HEK293T (cell line): ENCODE measurements around the gene NHS.

Experiments
- CTCF ChIA-PET: fragments of 350-600 bp; formaldehyde crosslinking; extraction: SDS; loops from one replicate; lab custom pipeline; 2021; ENCODE audit warnings: antibody characterized with exemption, inconsistent platforms; lab: Yijun Ruan, JAX
- POLR2A ChIA-PET: fragments of 350-600 bp; formaldehyde crosslinking; extraction: SDS; loops from one replicate; lab custom pipeline; 2020; ENCODE audit warnings: antibody characterized with exemption, inconsistent platforms; lab: Yijun Ruan, JAX
- DNase-seq: peaks from one replicate; pipeline ENCODE4 v3.0.0; 2012; ENCODE audit warnings: mixed read lengths; ENCODE audit errors: extremely low spot score
- ARNT ChIP-seq: fragments of 450-650 bp; IDR thresholded peaks from 2 replicates; pipeline ENCODE4 v1.6.1; 2017; ENCODE audit warnings: mild to moderate bottlenecking
- BHLHE40 ChIP-seq: fragments of 450-650 bp; IDR thresholded peaks from 2 replicates; pipeline ENCODE4 v1.6.1; 2016; ENCODE audit warnings: mild to moderate bottlenecking, moderate library complexity, borderline replicate concordance
- CTBP1 ChIP-seq: fragments of 450-650 bp; IDR thresholded peaks from 2 replicates; pipeline ENCODE4 v1.6.1; 2016; ENCODE audit warnings: borderline replicate concordance
- ELF4 ChIP-seq: fragments of 450-650 bp; IDR thresholded peaks from 2 replicates; pipeline ENCODE4 v1.6.1; 2017; ENCODE audit warnings: antibody characterized with exemption
- FOXA1 ChIP-seq: fragments of 450-650 bp; IDR thresholded peaks from 2 replicates; pipeline ENCODE4 v1.6.1; 2016; ENCODE audit warnings: mild to moderate bottlenecking
- FOXK2 ChIP-seq: fragments of 450-650 bp; IDR thresholded peaks from 2 replicates; pipeline ENCODE4 v1.6.1; 2016; ENCODE audit warnings: mild to moderate bottlenecking
- FOXM1 ChIP-seq: fragments of 450-650 bp; IDR thresholded peaks from 2 replicates; pipeline ENCODE4 v1.6.1; 2017; ENCODE audit warnings: mild to moderate bottlenecking, borderline replicate concordance
- HDGF ChIP-seq: fragments of 450-650 bp; IDR thresholded peaks from 2 replicates; pipeline ENCODE4 v1.6.1; 2017; ENCODE audit warnings: antibody characterized with exemption, borderline replicate concordance
- L3MBTL2 ChIP-seq: fragments of 450-650 bp; conservative IDR thresholded peaks from 2 replicates; pipeline ENCODE4 v1.6.1; 2016; ENCODE audit warnings: mild to moderate bottlenecking
- LEF1 ChIP-seq: fragments of 450-650 bp; IDR thresholded peaks from 2 replicates; pipeline ENCODE4 v1.6.1; 2017; ENCODE audit warnings: mild to moderate bottlenecking, borderline replicate concordance
- NFRKB ChIP-seq: fragments of 450-650 bp; IDR thresholded peaks from 2 replicates; pipeline ENCODE4 v1.6.1; 2016; ENCODE audit warnings: mild to moderate bottlenecking, moderate library complexity
- SP1 ChIP-seq: fragments of 450-650 bp; IDR thresholded peaks from 2 replicates; pipeline ENCODE4 v1.6.1; 2017
- SUZ12 ChIP-seq: fragments of 450-650 bp; IDR thresholded peaks from 2 replicates; pipeline ENCODE4 v1.6.1; 2016; ENCODE audit warnings: mild to moderate bottlenecking
- TARDBP ChIP-seq: fragments of 450-650 bp; IDR thresholded peaks from 2 replicates; pipeline ENCODE4 v1.6.1; 2016
- ZNF384 ChIP-seq: fragments of 450-650 bp; IDR thresholded peaks from 2 replicates; pipeline ENCODE4 v1.6.1; 2016
- TF ChIP-seq, protein P1 (sequence below): fragments of 450-650 bp; IDR thresholded peaks from 2 replicates; pipeline ENCODE4 v1.6.1; 2016

The NHS gene

DNA sequence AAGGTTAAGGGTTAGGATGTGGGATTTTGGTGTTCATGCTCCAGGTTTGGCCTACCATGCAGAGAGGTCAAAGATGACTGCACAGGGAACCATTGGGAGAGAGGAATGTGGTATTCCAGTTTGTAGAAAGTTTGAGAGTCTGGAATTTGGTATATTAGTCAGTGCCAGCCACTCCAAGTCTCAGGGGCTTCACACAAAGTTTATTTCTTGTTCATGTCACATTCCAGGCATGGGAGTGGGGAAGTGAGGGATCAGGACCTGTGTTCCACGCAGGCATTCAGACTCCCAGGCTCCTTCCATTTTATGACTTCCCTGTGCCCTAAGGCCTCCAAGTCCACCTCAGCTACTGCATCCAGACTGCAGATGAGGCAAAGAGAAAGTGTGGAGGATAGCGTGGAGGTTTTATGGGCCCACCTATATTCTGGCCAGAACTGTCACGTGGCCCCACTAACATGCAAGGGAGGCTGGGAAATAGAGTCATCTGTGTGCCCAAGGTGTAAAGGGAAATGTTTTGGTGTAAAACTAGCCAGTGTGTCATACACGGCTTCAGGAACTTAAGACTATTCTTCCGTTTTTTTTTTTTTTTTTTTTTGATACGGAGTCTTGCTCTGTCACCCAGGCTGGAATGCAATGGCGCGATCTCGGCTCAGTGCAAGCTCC, 221.7 kb downstream of the NHS start:
- TF ChIP-seq, protein P1, sequence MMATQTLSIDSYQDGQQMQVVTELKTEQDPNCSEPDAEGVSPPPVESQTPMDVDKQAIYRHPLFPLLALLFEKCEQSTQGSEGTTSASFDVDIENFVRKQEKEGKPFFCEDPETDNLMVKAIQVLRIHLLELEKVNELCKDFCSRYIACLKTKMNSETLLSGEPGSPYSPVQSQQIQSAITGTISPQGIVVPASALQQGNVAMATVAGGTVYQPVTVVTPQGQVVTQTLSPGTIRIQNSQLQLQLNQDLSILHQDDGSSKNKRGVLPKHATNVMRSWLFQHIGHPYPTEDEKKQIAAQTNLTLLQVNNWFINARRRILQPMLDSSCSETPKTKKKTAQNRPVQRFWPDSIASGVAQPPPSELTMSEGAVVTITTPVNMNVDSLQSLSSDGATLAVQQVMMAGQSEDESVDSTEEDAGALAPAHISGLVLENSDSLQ = no peak
- TF ChIP-seq L3MBTL2 (no peak), SP1 (no peak), LEF1 (no peak)
- CTCF ChIA-PET = interaction anchor here (0.6 kb wide), 1 partner anchor 348 kb away, joined by 3 read pairs; no protein-coding TSS in a partner anchor

DNA sequence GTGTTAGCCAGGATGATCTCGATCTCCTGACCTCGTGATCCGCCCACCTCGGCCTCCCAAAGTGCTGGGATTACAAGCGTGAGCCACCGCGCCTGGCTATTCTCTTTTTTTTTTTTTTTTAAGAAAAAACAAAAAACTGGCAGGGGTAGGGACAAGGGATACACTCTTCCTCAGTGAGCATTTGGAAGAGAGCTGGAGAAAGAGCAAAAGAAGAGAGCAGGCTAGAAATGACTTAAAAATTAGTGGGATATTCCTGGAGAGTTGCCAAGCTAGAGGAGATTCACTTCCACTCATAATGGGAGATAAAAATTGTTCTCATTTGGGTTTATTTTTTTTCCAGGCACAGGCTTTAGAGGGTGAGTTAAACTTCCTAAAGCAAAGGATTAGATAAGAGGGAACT, 222.3 kb downstream of the NHS start:
- DNase-seq = no peak
- POLR2A ChIA-PET = no interaction called here
- no peak for TF ChIP-seq ARNT
- TF ChIP-seq FOXM1 = no peak
- TF ChIP-seq FOXK2 = no peak
- TF ChIP-seq, protein P1 = no peak
- TF ChIP-seq NFRKB = no peak
- no peak for TF ChIP-seq SP1
- no peak for TF ChIP-seq LEF1
- no peak for TF ChIP-seq ELF4
- no peak for TF ChIP-seq ZNF384
- no peak for TF ChIP-seq BHLHE40
- TF ChIP-seq SUZ12 = no peak
- TF ChIP-seq CTBP1 = no peak
- TF ChIP-seq HDGF = no peak
- no peak for TF ChIP-seq FOXA1
- TF ChIP-seq L3MBTL2 = no peak
- no peak for TF ChIP-seq TARDBP
- CTCF ChIA-PET = no interaction called here

More for the DNA sequence above, 221.7 kb downstream of the NHS start:
- POLR2A ChIA-PET = no interaction called here
- no peak for DNase-seq

DNA sequence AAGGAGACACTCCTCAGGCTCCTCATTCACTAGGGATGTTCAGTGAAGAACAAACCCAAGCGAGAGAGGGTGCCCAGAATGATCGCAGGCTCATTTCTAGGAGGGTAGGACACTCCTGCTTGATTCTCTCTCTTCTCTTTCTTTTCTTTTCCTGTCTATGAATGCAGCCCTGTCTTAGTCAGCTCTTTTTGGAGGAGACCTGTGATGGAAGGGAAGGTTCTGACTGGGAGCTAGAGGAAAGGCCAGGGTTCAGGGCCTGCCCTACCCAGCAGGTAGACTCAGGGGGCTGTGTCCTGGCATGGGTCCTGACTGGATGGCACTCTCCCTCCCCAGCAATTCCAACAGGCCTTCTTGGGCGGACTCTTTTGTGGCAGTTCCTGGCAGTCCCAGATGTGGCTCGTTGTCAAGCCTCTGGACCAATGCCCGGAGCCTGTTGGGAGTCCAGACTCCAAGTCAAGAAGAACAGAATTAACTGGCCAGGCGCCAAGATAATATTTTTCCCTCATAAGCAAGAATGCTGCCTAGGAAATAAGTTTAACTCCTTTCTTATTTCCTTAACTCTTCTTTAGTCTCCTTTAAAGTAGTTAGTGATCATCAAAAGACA, 222.9 kb downstream of the NHS start:
- POLR2A ChIA-PET = no interaction called here
- no peak for DNase-seq
- TF ChIP-seq SUZ12 (no peak), NFRKB (no peak), BHLHE40 (no peak), SP1 (no peak), L3MBTL2 (no peak), FOXM1 (no peak), FOXK2 (no peak), ARNT (no peak), TARDBP (no peak), FOXA1 (no peak), CTBP1 (no peak), LEF1 (no peak)
- CTCF ChIA-PET = no interaction called here

DNA sequence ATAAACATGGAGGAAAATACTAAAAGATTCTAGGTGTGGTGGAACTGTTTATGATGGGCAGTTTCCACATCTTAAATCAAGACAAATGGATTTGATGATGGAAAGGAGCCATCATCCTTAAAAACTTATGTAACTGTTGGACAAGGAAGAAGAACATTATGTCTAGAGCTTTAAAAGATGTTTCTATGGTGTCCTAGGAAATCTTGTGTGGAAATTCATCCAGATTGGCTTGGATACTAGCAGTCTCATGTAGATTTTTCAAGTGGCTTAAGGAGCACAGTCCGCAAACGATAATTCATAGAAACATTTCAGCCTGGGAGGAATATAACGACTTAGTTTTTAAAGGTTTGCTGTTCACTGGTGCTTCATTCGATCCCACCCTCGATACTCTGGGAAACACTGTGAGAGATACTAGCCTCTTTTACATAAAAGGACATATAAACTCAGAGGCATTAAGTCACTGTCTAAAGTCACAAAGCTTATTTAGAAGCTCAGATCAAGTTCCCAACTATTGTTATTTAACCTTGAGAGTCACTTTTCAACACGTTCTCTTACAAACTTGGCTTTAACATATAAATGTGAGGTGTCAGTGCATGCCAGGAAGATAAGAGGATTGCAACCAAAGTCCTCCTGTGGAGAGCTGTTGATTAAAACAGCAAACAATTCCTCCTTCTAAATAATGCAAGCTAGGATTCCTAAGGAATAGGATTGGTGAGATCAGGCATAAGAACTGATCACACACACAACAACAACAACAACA, 226.6 kb downstream of the NHS start:
- ChIA-PET CTCF (interaction anchor here (0.7 kb wide), 1 partner anchor 358 kb away, joined by 3 read pairs; no protein-coding TSS in a partner anchor), POLR2A (no interaction called here)
- TF ChIP-seq FOXM1 (no peak), CTBP1 (no peak), ZNF384 (no peak), LEF1 (no peak), HDGF (no peak), ELF4 (no peak), BHLHE40 (no peak), SP1 (no peak), FOXK2 (no peak), SUZ12 (no peak), ARNT (no peak), NFRKB (no peak), FOXA1 (no peak), L3MBTL2 (no peak), TARDBP (no peak)
- TF ChIP-seq, protein P1 = no peak
- DNase-seq = no peak

DNA sequence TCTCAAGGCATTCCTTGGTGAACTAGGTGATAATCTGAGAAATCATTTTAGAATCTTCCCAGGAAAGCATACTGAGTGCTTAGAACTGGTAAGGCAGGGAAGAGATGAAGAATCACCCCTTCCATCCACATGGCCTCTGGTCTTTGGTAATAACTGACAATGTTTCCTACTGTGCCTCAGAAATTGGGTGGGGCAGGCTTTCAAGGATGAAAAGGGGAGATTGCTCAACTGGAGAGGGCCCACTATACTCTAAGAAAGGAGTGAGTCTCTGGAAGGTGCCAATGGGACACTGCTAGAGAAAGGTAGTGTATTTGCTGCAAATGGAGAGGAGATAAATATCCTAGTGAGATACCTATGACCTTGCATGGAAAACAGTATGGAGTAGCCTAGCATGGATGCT, 227.2 kb downstream of the NHS start:
- ChIA-PET CTCF (interaction anchor here (0.7 kb wide), 1 partner anchor 358 kb away, joined by 3 read pairs; no protein-coding TSS in a partner anchor), POLR2A (no interaction called here)
- TF ChIP-seq NFRKB (no peak), TARDBP (no peak), LEF1 (no peak), ELF4 (no peak), FOXK2 (no peak), FOXA1 (no peak), ZNF384 (no peak), FOXM1 (no peak), HDGF (no peak), ARNT (no peak), BHLHE40 (no peak), SUZ12 (no peak), CTBP1 (no peak), SP1 (no peak), L3MBTL2 (no peak)
- TF ChIP-seq, protein P1 = no peak
- no peak for DNase-seq
